Measurements from ENCODE around the gene BAIAP2.

DNA sequence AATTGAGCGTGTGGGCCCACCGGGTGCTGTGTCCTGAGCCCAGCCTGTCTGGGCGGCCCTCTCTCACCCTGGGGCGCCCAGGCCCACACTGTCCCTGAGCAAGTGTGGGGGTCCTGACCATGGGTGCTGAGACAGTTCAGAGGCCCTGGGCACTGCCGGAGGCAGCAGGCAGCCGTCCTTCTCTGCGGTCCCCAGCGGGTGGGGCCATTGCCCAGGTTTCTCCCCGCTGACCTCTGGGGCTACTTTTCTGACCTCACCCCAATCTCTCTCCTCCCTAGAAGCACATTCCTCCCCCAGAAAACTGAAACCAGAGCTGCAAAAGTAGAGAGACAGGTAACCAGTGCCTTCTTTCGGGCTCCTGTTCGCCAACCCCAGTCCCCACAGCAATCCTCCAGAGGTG, 94.3 kb downstream of the BAIAP2 start:
- no peak for TF ChIP-seq CTCF (IDR thresholded peaks at IDR 0.05)
- no peak for TF ChIP-seq POLR2A (IDR thresholded peaks at IDR 0.05)
- no peak for TF ChIP-seq EP300 (IDR thresholded peaks at IDR 0.05)
